HEK293T (cell line): ENCODE measurements around the gene SLC2A4.

Experiments used
- BHLHE40 ChIP-seq: fragments of 450-650 bp; IDR thresholded peaks from 2 replicates; pipeline ENCODE4 v1.6.1; 2016; ENCODE audit warnings: mild to moderate bottlenecking, moderate library complexity, borderline replicate concordance
- CTBP1 ChIP-seq: fragments of 450-650 bp; IDR thresholded peaks from 2 replicates; pipeline ENCODE4 v1.6.1; 2016; ENCODE audit warnings: borderline replicate concordance
- ELF4 ChIP-seq: fragments of 450-650 bp; IDR thresholded peaks from 2 replicates; pipeline ENCODE4 v1.6.1; 2017; ENCODE audit warnings: antibody characterized with exemption
- FOXA1 ChIP-seq: fragments of 450-650 bp; IDR thresholded peaks from 2 replicates; pipeline ENCODE4 v1.6.1; 2016; ENCODE audit warnings: mild to moderate bottlenecking
- FOXM1 ChIP-seq: fragments of 450-650 bp; IDR thresholded peaks from 2 replicates; pipeline ENCODE4 v1.6.1; 2017; ENCODE audit warnings: mild to moderate bottlenecking, borderline replicate concordance
- HDGF ChIP-seq: fragments of 450-650 bp; IDR thresholded peaks from 2 replicates; pipeline ENCODE4 v1.6.1; 2017; ENCODE audit warnings: antibody characterized with exemption, borderline replicate concordance
- L3MBTL2 ChIP-seq: fragments of 450-650 bp; conservative IDR thresholded peaks from 2 replicates; pipeline ENCODE4 v1.6.1; 2016; ENCODE audit warnings: mild to moderate bottlenecking
- LEF1 ChIP-seq: fragments of 450-650 bp; IDR thresholded peaks from 2 replicates; pipeline ENCODE4 v1.6.1; 2017; ENCODE audit warnings: mild to moderate bottlenecking, borderline replicate concordance
- NFRKB ChIP-seq: fragments of 450-650 bp; IDR thresholded peaks from 2 replicates; pipeline ENCODE4 v1.6.1; 2016; ENCODE audit warnings: mild to moderate bottlenecking, moderate library complexity
- SP1 ChIP-seq: fragments of 450-650 bp; IDR thresholded peaks from 2 replicates; pipeline ENCODE4 v1.6.1; 2017
- SUZ12 ChIP-seq: fragments of 450-650 bp; IDR thresholded peaks from 2 replicates; pipeline ENCODE4 v1.6.1; 2016; ENCODE audit warnings: mild to moderate bottlenecking
- TARDBP ChIP-seq: fragments of 450-650 bp; IDR thresholded peaks from 2 replicates; pipeline ENCODE4 v1.6.1; 2016
- ZNF384 ChIP-seq: fragments of 450-650 bp; IDR thresholded peaks from 2 replicates; pipeline ENCODE4 v1.6.1; 2016

- TF ChIP-seq ELF4, result no peak
- TF ChIP-seq FOXA1, result no peak
- no peak for TF ChIP-seq TARDBP
- no peak for TF ChIP-seq SUZ12
- TF ChIP-seq CTBP1, result no peak
- TF ChIP-seq HDGF, result no peak
- no peak for TF ChIP-seq NFRKB
- TF ChIP-seq ZNF384, result no peak
- no peak for TF ChIP-seq L3MBTL2
- TF ChIP-seq BHLHE40, result no peak
- no peak for TF ChIP-seq FOXM1
- TF ChIP-seq SP1, result no peak
- no peak for TF ChIP-seq LEF1
These were observed 14.7 kb upstream of the SLC2A4 start for GRCh38 chr17:7266784-7267183.
